Neural cell (in vitro differentiated cells): ENCODE data around the gene C2CD3. TPM values are rescaled to one million over a fixed set of nuclear protein-coding genes. Genes with fewer than 3 reads are reported as not detected.

Experiments
- H2AFZ ChIP-seq: fragments of 200-600, 300-800 bp; sonication (generic), shearing (Covaris generic); 2 replicates; pipeline ENCODE4 v1.6.0; 2014; ENCODE audit warnings: low read depth, mild to moderate bottlenecking, antibody characterized with exemption, low read length, moderate library complexity
- H3F3A ChIP-seq: fragments of 200-600 bp; shearing (Covaris generic); 2 replicates; pipeline ENCODE4 v1.6.1; 2016; ENCODE audit warnings: mild to moderate bottlenecking, moderate library complexity, mixed read lengths, antibody characterized with exemption, low read length; ENCODE audit not compliant: insufficient read depth, poor library complexity, severe bottlenecking
- H3K27ac ChIP-seq: fragments of 200-600, 300-800 bp; sonication (generic), shearing (Covaris generic); 2 replicates; pipeline ENCODE4 v1.5.1; 2014; ENCODE audit warnings: mild to moderate bottlenecking, low read length, moderate library complexity
- H3K27me3 ChIP-seq: fragments of 300-800, 200-600 bp; sonication (generic), shearing (Covaris generic); 2 replicates; pipeline ENCODE4 v1.6.0; 2014; ENCODE audit warnings: mild to moderate bottlenecking, low read depth, low read length, moderate library complexity; ENCODE audit not compliant: insufficient read depth
- H3K36me3 ChIP-seq: fragments of 300-800, 200-600 bp; sonication (generic), shearing (Covaris generic); 2 replicates; pipeline ENCODE4 v1.5.1; 2014; ENCODE audit warnings: mild to moderate bottlenecking, antibody characterized with exemption, low read length, moderate library complexity; ENCODE audit not compliant: insufficient read depth
- H3K4me2 ChIP-seq: fragments of 300-800, 200-600 bp; sonication (generic), shearing (Covaris generic); 2 replicates; pipeline ENCODE4 v1.6.0; 2014; ENCODE audit warnings: mild to moderate bottlenecking, low read length
- H3K4me3 ChIP-seq: fragments of 300-800, 200-600 bp; sonication (generic), shearing (Covaris generic); 2 replicates; pipeline ENCODE4 v1.5.1; 2014; ENCODE audit warnings: mild to moderate bottlenecking, low read length, moderate library complexity
- H3K79me2 ChIP-seq: fragments of 200-600 bp; shearing (Covaris generic); replicated peaks from 2 replicates; pipeline ENCODE4 v1.6.0; 2014; ENCODE audit warnings: mild to moderate bottlenecking, low read length, moderate library complexity; ENCODE audit not compliant: insufficient read depth
- H3K9ac ChIP-seq: fragments of 300-800, 200-600 bp; sonication (generic), shearing (Covaris generic); 2 replicates; pipeline ENCODE4 v1.6.1; 2016; ENCODE audit warnings: mild to moderate bottlenecking, low read length, mixed read lengths
- H3K9me2 ChIP-seq: fragments of 200-600 bp; shearing (Covaris generic); 2 replicates; pipeline ENCODE4 v1.6.1; 2016; ENCODE audit warnings: mild to moderate bottlenecking, low read length, mixed read lengths; ENCODE audit not compliant: insufficient read depth
- H3K9me3 ChIP-seq: fragments of 200-600, 300-800 bp; sonication (generic), shearing (Covaris generic); 2 replicates; pipeline ENCODE4 v1.6.1; 2016; ENCODE audit warnings: mild to moderate bottlenecking, mixed run types, low read length, moderate library complexity, mixed read lengths
- H4K20me1 ChIP-seq: fragments of 200-600 bp; shearing (Covaris generic); 2 replicates; pipeline ENCODE4 v1.6.1; 2016; ENCODE audit warnings: mild to moderate bottlenecking, mixed run types; ENCODE audit not compliant: insufficient read depth
- EP300 ChIP-seq: fragments of 450-650 bp; conservative IDR thresholded peaks from 2 replicates; pipeline ENCODE4 v1.6.1; 2014; ENCODE audit warnings: antibody characterized with exemption, mild to moderate bottlenecking, moderate library complexity; ENCODE audit not compliant: poor library complexity, severe bottlenecking
- EZH2 ChIP-seq: fragments of 200-600, 300-800 bp; shearing (Covaris generic), sonication (generic); IDR thresholded peaks from 2 replicates; pipeline ENCODE4 v1.6.1; 2014; ENCODE audit warnings: antibody characterized with exemption, low read length, borderline replicate concordance, mild to moderate bottlenecking; ENCODE audit not compliant: insufficient read depth, poor library complexity, severe bottlenecking
- MXI1 ChIP-seq: fragments of 450-650 bp; conservative IDR thresholded peaks from 2 replicates; pipeline ENCODE4 v1.6.1; 2014; ENCODE audit warnings: antibody characterized with exemption, mild to moderate bottlenecking; ENCODE audit not compliant: poor library complexity, severe bottlenecking
- POLR2AphosphoS5 ChIP-seq: IDR thresholded peaks from 2 replicates; pipeline ENCODE4 v1.6.1; 2012
- RAD21 ChIP-seq: fragments of 450-650 bp; conservative IDR thresholded peaks from 2 replicates; pipeline ENCODE4 v1.6.1; 2014; ENCODE audit warnings: antibody characterized with exemption, mild to moderate bottlenecking, moderate library complexity
- SMC3 ChIP-seq: fragments of 450-650 bp; conservative IDR thresholded peaks from 2 replicates; pipeline ENCODE4 v1.6.1; 2014; ENCODE audit warnings: antibody characterized with exemption, mild to moderate bottlenecking, moderate library complexity; ENCODE audit not compliant: poor library complexity
- TAF1 ChIP-seq: IDR thresholded peaks from 2 replicates; pipeline ENCODE4 v1.6.1; 2012; ENCODE audit warnings: low read depth
- polyA plus RNA-seq: library from polyadenylated mRNA; depleted of rRNA; stranded (reverse); fragments of >200 nt; gene quantifications from 2 replicates; pipeline ENCODE4 v1.2.3, GENCODE V29; 2014
- TF ChIP-seq, protein P1 (sequence below): IDR thresholded peaks from 2 replicates; pipeline ENCODE4 v1.6.1; 2012; ENCODE audit warnings: borderline replicate concordance
- TF ChIP-seq, protein P2 (sequence below): fragments of 450-650 bp; IDR thresholded peaks from 2 replicates; pipeline ENCODE4 v1.5.1; 2014; ENCODE audit warnings: antibody characterized with exemption, mild to moderate bottlenecking, moderate library complexity; ENCODE audit not compliant: poor library complexity, severe bottlenecking

Gene C2CD3
- polyA plus RNA-seq, 1 donor from 2014 or later: 13.2 TPM

DNA sequence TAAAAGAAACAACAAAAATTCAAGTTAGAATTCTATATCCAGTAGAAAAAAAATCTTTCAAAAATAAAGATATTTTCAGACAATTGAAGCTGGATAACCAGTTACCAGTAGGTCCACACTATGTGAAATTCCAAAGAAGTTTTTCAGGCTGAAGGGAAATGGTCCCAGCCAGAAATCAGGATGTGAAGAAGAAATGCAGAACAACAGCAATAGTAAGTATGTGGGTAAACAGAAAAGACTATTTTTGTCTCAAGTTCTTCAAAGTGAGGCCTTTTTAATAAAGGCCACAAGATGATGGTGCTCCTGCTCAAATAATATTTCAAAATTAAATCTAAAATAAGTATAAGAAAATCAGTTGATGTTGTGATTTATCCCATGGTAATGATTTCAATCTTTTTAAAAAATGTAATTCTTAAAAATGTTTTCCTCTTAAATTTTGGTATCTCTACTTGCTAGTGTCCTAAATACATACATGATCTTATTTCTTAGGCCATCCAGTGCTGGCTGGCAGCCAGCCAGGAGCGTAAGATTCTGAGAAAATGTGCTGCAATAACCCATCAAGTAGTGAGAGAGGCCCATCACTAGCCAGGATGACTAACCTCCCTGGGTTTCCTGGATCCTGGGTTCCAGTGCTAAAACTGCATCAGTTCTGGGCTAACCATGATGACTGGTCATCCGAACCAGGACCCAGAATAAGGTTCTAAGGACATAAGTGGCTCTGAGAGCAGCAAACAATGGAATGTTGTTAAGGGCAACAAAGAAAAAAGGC lies 146.4 kb downstream of the C2CD3 start:
- H3K9me2 ChIP-seq: no peaks in the 10 kb centered on the region
- H3F3A ChIP-seq: no peaks in the 10 kb centered on the region
- H3K79me2 ChIP-seq: no peaks in the 10 kb centered on the region
- no peak overlapping the region for H3K4me2 ChIP-seq
- no peaks in the 10 kb centered on the region for H3K27me3 ChIP-seq
- H3K27ac ChIP-seq: no peak overlapping the region
- TF ChIP-seq, protein P1, sequence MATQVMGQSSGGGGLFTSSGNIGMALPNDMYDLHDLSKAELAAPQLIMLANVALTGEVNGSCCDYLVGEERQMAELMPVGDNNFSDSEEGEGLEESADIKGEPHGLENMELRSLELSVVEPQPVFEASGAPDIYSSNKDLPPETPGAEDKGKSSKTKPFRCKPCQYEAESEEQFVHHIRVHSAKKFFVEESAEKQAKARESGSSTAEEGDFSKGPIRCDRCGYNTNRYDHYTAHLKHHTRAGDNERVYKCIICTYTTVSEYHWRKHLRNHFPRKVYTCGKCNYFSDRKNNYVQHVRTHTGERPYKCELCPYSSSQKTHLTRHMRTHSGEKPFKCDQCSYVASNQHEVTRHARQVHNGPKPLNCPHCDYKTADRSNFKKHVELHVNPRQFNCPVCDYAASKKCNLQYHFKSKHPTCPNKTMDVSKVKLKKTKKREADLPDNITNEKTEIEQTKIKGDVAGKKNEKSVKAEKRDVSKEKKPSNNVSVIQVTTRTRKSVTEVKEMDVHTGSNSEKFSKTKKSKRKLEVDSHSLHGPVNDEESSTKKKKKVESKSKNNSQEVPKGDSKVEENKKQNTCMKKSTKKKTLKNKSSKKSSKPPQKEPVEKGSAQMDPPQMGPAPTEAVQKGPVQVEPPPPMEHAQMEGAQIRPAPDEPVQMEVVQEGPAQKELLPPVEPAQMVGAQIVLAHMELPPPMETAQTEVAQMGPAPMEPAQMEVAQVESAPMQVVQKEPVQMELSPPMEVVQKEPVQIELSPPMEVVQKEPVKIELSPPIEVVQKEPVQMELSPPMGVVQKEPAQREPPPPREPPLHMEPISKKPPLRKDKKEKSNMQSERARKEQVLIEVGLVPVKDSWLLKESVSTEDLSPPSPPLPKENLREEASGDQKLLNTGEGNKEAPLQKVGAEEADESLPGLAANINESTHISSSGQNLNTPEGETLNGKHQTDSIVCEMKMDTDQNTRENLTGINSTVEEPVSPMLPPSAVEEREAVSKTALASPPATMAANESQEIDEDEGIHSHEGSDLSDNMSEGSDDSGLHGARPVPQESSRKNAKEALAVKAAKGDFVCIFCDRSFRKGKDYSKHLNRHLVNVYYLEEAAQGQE: no peak
- TF ChIP-seq TAF1: no peak
- no peak for TF ChIP-seq SMC3
- TF ChIP-seq MXI1: no peak
- TF ChIP-seq EP300: no peak
- TF ChIP-seq EZH2: no peak
- no peak for TF ChIP-seq RAD21
- TF ChIP-seq, protein P2, sequence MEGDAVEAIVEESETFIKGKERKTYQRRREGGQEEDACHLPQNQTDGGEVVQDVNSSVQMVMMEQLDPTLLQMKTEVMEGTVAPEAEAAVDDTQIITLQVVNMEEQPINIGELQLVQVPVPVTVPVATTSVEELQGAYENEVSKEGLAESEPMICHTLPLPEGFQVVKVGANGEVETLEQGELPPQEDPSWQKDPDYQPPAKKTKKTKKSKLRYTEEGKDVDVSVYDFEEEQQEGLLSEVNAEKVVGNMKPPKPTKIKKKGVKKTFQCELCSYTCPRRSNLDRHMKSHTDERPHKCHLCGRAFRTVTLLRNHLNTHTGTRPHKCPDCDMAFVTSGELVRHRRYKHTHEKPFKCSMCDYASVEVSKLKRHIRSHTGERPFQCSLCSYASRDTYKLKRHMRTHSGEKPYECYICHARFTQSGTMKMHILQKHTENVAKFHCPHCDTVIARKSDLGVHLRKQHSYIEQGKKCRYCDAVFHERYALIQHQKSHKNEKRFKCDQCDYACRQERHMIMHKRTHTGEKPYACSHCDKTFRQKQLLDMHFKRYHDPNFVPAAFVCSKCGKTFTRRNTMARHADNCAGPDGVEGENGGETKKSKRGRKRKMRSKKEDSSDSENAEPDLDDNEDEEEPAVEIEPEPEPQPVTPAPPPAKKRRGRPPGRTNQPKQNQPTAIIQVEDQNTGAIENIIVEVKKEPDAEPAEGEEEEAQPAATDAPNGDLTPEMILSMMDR: no peak
- TF ChIP-seq POLR2AphosphoS5: no peak
- no peaks in the 10 kb centered on the region for H3K9me3 ChIP-seq
- no peak overlapping the region for H2AFZ ChIP-seq
- no peaks in the 10 kb centered on the region for H4K20me1 ChIP-seq
- H3K36me3 ChIP-seq: no peaks in the 10 kb centered on the region
- H3K4me3 ChIP-seq: no peak overlapping the region
- H3K9ac ChIP-seq: no peak overlapping the region

DNA sequence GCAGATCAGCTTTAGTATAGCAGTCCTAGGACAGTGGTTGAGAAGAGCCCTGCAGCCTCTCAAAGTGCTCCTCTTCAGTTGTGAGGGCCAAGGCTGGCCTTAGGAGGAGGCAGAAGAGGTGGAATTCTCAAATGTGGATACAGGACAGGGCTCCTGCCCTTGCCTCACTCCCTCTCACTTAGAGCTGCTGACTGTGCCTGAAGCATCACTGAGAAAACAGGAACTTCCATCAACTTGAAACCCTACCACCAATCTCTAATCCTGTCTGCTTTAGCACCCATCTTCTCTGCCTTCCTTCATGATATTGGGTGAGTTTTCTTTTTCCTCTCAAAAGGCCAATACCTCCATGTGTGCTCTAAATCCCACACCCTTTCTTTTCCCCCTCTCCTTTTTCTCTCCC lies 147.5 kb downstream of the C2CD3 start:
- no peaks in the 10 kb centered on the region for H3K9me3 ChIP-seq
- no peak for TF ChIP-seq TAF1
- TF ChIP-seq, protein P1: no peak
- TF ChIP-seq EZH2: no peak
- no peak for TF ChIP-seq RAD21
- TF ChIP-seq, protein P2: no peak
- no peak for TF ChIP-seq EP300
- no peak for TF ChIP-seq POLR2AphosphoS5
- no peak for TF ChIP-seq SMC3
- TF ChIP-seq MXI1: no peak
- no peaks in the 10 kb centered on the region for H3K79me2 ChIP-seq
- H3K4me3 ChIP-seq: no peak overlapping the region
- H3K27ac ChIP-seq: no peak overlapping the region
- H3K4me2 ChIP-seq: no peak overlapping the region
- H2AFZ ChIP-seq: no peak overlapping the region
- H4K20me1 ChIP-seq: no peaks in the 10 kb centered on the region
- H3F3A ChIP-seq: no peaks in the 10 kb centered on the region
- H3K36me3 ChIP-seq: no peaks in the 10 kb centered on the region
- no peak overlapping the region for H3K9ac ChIP-seq
- no peaks in the 10 kb centered on the region for H3K9me2 ChIP-seq
- no peaks in the 10 kb centered on the region for H3K27me3 ChIP-seq
